GM18870 (cell line): Measurements from ENCODE around the gene SPDYE3.
"Not testable (repeated sequence)": the region's sequence is repeated elsewhere in the genome, so short reads cannot be mapped to it uniquely, and the experiment has no call there.

ENCODE experiments used
- ATAC-seq: cut with Tn5 transposase; IDR thresholded peaks from one replicate; pipeline ENCODE4 v1.9.1; 2021; ENCODE audit warnings: moderate library complexity; ENCODE audit not compliant: unreplicated experiment

SPDYE3 gene

GRCh38 chr7:100307402-100307801 is at the start of gene SPDYE3:
Gene SPDYE3 (plus strand): TSS chr7:100307702. CDS start chr7:100307886, 184 bp downstream.
- not testable (repeated sequence) for ATAC-seq

- not testable (repeated sequence) for ATAC-seq
Measured at GRCh38 chr7:100259984-100260383, 47.5 kb upstream of the SPDYE3 start.

GRCh38 chr7:100262896-100263295 is 44.6 kb upstream of the SPDYE3 start:
- not testable (repeated sequence) for ATAC-seq

- not testable (repeated sequence) for ATAC-seq
Measured at GRCh38 chr7:100264223-100264622, 43.3 kb upstream of the SPDYE3 start.

GRCh38 chr7:100264669-100265165 is 42.8 kb upstream of the SPDYE3 start:
- ATAC-seq = not testable (repeated sequence)

- not testable (repeated sequence) for ATAC-seq
Measured at GRCh38 chr7:100265851-100266250, 41.7 kb upstream of the SPDYE3 start.

GRCh38 chr7:100266576-100267354 is 40.7 kb upstream of the SPDYE3 start:
- no peak for ATAC-seq

GRCh38 chr7:100267648-100268047 is 39.9 kb upstream of the SPDYE3 start:
- ATAC-seq = no peak

- ATAC-seq = not testable (repeated sequence)
Measured at GRCh38 chr7:100268882-100269281, 38.6 kb upstream of the SPDYE3 start.

GRCh38 chr7:100269306-100270045 is 38.0 kb upstream of the SPDYE3 start:
- ATAC-seq = not testable (repeated sequence)

GRCh38 chr7:100270046-100270918 is 37.2 kb upstream of the SPDYE3 start:
- not testable (repeated sequence) for ATAC-seq

GRCh38 chr7:100270941-100271593 is 36.4 kb upstream of the SPDYE3 start:
- ATAC-seq = not testable (repeated sequence)

- peak; percentile 75 for ATAC-seq
Measured at GRCh38 chr7:100271716-100272537, 35.6 kb upstream of the SPDYE3 start.

- ATAC-seq = not testable (repeated sequence)
Measured at GRCh38 chr7:100272538-100272902, 35.0 kb upstream of the SPDYE3 start.

- ATAC-seq = no peak
Measured at GRCh38 chr7:100275120-100275519, 32.4 kb upstream of the SPDYE3 start.

- ATAC-seq = not testable (repeated sequence)
Measured at GRCh38 chr7:100276126-100276525, 31.4 kb upstream of the SPDYE3 start.

GRCh38 chr7:100282069-100282608 is 25.4 kb upstream of the SPDYE3 start:
- not testable (repeated sequence) for ATAC-seq

GRCh38 chr7:100283147-100283546 is 24.4 kb upstream of the SPDYE3 start:
- ATAC-seq = not testable (repeated sequence)
